Thoracic aorta (tissue), 2 donors: ENCODE measurements around the gene PTMS. TPM values are rescaled to one million over a fixed set of nuclear protein-coding genes. Genes with fewer than 3 reads are reported as not detected.

Experiments
- ATAC-seq: fragments of 150-250 bp; one replicate; pipeline ENCODE4 v1.8.0; 2017; ENCODE audit warnings: low read depth; ENCODE audit not compliant: insufficient number of reproducible peaks, low FRiP score
- DNase-seq: peaks from one replicate; pipeline ENCODE4 v3.0.0-alpha.2; 2020; ENCODE audit warnings: low spot score
- H3K27ac ChIP-seq, 2 donors: fragments of 200-600 bp; sonication (generic); 1 replicate in 1 of 2; 2 replicates in 1 of 2; pipeline ENCODE4 v1.5.1; 2016; ENCODE audit warnings: mild to moderate bottlenecking in 2 of 2, moderate library complexity in 2 of 2
- H3K27me3 ChIP-seq: fragments of 200-600 bp; sonication (generic); replicated peaks from 2 replicates; pipeline ENCODE4 v1.6.0; 2016; ENCODE audit warnings: mild to moderate bottlenecking; ENCODE audit not compliant: insufficient read depth
- H3K36me3 ChIP-seq: fragments of 200-600 bp; sonication (generic); one replicate; pipeline ENCODE4 v1.5.1; 2016
- H3K4me1 ChIP-seq, 2 donors: fragments of 200-600 bp; sonication (generic); 1 replicate in 1 of 2; 2 replicates in 1 of 2; pipeline versions ENCODE4 v1.5.1 to v1.6.0; 2016; ENCODE audit warnings: low read depth in 2 of 2, mild to moderate bottlenecking in 1 of 2; ENCODE audit not compliant: control insufficient read depth in 1 of 2
- H3K4me3 ChIP-seq: fragments of 200-600 bp; sonication (generic); 2 replicates; pipeline ENCODE4 v1.5.1; 2016; ENCODE audit warnings: mild to moderate bottlenecking
- H3K9me3 ChIP-seq: fragments of 200-600 bp; sonication (generic); 2 replicates; pipeline ENCODE4 v1.5.1; 2016
- total RNA-seq, 2 donors: library from RNA; depleted of rRNA; stranded (reverse); fragments of >200 nt; gene quantifications; one replicate each; pipeline versions ENCODE4 v1.1.0 to v1.2.3, GENCODE V29; 2016
- TF ChIP-seq, protein P1 (sequence below): fragments of 200-600 bp; sonication (generic); IDR thresholded peaks from one replicate; pipeline ENCODE4 v1.5.1; 2019; ENCODE audit warnings: antibody characterized with exemption

The PTMS gene
- total RNA-seq, 2 donors from 2014 or later: 168 to 186 TPM

DNA sequence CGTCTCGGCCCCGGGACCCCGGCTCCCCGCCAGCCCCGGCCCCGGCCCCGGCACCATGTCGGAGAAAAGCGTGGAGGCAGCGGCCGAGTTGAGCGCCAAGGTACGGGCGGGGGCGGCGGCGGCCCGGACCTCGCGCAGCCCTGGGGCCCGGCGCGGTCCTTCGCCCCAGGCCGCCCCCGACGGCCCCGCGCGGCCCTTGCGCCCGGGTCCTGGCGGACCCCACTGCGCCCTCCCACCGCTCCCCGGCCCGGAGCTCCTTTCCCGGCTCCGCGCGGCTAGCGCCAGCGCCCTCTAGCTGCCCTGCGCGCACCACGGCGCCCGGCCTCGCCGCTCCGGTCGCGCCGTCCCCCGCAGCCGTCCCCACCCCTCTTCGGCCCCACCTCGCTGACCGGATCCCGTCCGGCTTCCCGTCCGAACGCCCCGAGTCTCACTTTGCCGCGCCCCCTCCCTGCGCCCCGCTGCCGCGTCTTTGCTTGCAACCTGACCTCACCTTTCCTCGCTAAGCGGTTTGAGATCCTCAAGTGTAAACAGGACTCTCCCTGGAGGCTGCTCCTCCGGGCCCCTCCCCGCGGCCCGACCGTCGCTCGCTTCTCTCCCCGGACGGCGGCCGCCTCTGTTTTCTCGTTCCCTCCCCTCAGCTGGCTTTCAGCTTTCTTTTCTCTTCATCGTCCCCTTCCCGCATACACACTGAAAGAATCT is 637 bp downstream of the PTMS start:
- peak overlapping the region; percentile 97 for H3K4me3 ChIP-seq
- peaks cover 22 to 55% of the 10 kb centered on the region in 2 donors for H3K4me1 ChIP-seq
- no peaks in the 10 kb centered on the region for H3K27me3 ChIP-seq
- DNase-seq: no peak
- H3K36me3 ChIP-seq: peaks cover 22% of the 10 kb centered on the region
- TF ChIP-seq, protein P1, sequence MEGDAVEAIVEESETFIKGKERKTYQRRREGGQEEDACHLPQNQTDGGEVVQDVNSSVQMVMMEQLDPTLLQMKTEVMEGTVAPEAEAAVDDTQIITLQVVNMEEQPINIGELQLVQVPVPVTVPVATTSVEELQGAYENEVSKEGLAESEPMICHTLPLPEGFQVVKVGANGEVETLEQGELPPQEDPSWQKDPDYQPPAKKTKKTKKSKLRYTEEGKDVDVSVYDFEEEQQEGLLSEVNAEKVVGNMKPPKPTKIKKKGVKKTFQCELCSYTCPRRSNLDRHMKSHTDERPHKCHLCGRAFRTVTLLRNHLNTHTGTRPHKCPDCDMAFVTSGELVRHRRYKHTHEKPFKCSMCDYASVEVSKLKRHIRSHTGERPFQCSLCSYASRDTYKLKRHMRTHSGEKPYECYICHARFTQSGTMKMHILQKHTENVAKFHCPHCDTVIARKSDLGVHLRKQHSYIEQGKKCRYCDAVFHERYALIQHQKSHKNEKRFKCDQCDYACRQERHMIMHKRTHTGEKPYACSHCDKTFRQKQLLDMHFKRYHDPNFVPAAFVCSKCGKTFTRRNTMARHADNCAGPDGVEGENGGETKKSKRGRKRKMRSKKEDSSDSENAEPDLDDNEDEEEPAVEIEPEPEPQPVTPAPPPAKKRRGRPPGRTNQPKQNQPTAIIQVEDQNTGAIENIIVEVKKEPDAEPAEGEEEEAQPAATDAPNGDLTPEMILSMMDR: peak; percentile 59
- ATAC-seq: no peak
- H3K27ac ChIP-seq: peak overlapping the region; percentile 86 to 95
- no peaks in the 10 kb centered on the region for H3K9me3 ChIP-seq

DNA sequence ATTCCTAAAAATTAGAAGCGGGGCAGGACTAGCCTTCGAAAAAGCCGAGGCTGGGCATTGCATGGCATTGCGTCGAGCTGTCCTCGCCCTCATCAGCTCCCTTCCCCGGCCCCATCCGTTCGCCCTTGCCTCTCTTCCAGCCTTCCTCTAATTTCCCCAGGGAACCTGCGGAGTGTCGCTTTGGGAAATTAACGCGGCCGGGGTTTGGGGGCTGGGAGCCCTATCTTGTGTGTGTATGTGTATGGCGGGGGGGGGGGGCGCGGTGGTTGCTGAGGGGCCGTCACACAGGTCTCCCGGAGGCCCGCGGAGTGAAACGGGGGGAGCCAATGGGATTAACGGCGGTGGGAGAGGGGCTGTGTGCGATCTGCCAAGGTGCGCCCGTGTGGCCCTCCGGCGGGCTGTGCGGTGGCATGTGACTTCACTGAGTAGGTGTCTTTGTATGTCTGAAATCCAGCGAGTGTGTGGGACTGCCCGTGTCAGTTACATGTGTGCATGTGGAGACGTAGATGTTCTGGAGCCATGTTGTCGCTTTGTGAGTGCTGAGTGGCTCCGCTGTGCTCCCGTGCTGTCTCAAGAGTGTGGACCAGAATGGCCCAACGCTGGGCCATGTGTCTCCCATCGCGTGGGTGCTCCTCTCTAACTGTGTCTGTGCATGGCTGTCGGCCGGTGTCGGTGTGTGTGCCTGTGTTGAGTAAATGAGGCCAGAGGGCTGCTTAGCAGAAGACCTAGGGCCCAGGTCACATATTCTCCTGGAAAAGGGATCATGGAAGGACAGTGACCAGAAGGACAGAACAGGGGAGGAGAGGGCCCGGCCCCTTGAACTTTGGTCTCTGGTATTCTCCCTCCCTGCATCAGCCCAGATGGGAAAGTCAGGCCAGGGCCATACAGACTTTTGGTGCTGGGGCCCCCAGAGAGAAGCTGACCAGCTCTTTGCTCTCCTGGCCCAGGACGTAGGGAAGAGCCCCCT is 1.5 kb downstream of the PTMS start:
- DNase-seq (no peak), ATAC-seq (no peak)
- Histone ChIP-seq H3K4me1 (peaks cover 25 to 61% of the 10 kb centered on the region in 2 donors), H3K27ac (peak overlapping the region; percentile 86 to 95), H3K27me3 (no peaks in the 10 kb centered on the region), H3K36me3 (peaks cover 22% of the 10 kb centered on the region), H3K9me3 (no peaks in the 10 kb centered on the region), H3K4me3 (peak overlapping the region; percentile 97)
- TF ChIP-seq, protein P1: no peak

DNA sequence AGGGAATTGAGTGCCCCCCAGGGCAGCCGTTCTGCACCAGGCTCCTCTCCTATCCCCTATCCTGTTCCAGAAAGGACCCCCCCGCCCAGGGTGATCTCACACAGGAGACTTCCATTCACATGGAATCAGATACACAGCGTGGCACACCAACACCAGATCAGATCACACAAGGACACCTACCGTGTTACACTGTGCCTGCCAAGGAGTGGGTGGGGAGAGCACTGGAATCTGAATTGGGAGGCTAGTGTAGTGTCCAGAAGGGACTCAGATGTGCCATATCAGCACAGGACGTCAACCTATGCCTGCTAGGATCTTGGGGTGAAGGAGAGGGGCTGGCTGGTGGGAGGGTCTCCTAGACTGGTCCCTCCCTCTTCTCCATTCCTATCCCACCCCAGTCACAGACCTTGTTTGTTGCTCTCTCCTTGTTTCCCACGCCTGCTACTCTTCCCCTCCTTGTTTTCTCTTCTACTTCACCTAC is 2.3 kb downstream of the PTMS start:
- Histone ChIP-seq H3K4me1 (peaks cover 20 to 52% of the 10 kb centered on the region in 2 donors), H3K27me3 (no peaks in the 10 kb centered on the region), H3K9me3 (no peaks in the 10 kb centered on the region), H3K4me3 (peak overlapping the region; percentile 97), H3K36me3 (peaks cover 22% of the 10 kb centered on the region), H3K27ac (peak overlapping the region; percentile 1 to 86)
- DNase-seq (no peak), ATAC-seq (no peak)
- TF ChIP-seq, protein P1: no peak

DNA sequence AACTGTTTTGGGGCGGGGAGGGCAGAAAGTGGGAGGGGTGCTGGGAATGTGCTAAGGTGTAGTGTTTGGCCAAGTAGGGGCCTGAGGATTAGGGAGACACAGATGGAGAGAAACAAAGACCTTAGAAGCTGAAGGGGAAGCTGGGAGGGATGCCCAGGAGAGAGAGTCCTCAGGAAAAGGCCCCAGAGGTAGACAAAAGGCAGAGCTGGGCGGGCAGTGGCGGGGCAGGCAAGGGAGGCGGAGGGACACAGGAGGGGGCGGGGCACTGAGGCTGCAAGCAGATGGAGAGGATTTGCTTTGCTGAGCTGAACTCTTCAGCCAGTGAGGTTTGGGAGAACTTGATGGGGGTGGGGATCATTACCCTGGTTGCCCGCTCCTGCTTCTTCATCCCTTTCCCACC is 2.8 kb downstream of the PTMS start:
- TF ChIP-seq, protein P1: no peak
- peak overlapping the region; percentile 97 for H3K4me3 ChIP-seq
- H3K4me1 ChIP-seq: peaks cover 20 to 47% of the 10 kb centered on the region in 2 donors
- H3K36me3 ChIP-seq: peaks cover 22% of the 10 kb centered on the region
- ATAC-seq: no peak
- peak overlapping the region; percentile 1 to 86 for H3K27ac ChIP-seq
- no peaks in the 10 kb centered on the region for H3K9me3 ChIP-seq
- no peak for DNase-seq
- H3K27me3 ChIP-seq: no peaks in the 10 kb centered on the region

GRCh38 chr12:6769666-6770065 is 3.5 kb downstream of the PTMS start:
- H3K27ac ChIP-seq: no peak overlapping the region
- TF ChIP-seq, protein P1: no peak
- peaks cover 22% of the 10 kb centered on the region for H3K36me3 ChIP-seq
- peaks cover 20 to 45% of the 10 kb centered on the region in 2 donors for H3K4me1 ChIP-seq
- ATAC-seq (no peak), DNase-seq (no peak)
- no peak overlapping the region for H3K4me3 ChIP-seq
- H3K9me3 ChIP-seq: no peaks in the 10 kb centered on the region
- H3K27me3 ChIP-seq: no peaks in the 10 kb centered on the region
